Fibroblast of lung (primary cell): ENCODE measurements around the gene PAIP2. TPM values are rescaled to one million over a fixed set of nuclear protein-coding genes. Genes with fewer than 3 reads are reported as not detected.

ENCODE experiments used
- DNase-seq, 2 donors: peaks; one replicate each; pipeline versions ENCODE4 v3.0.0 to v3.0.0-alpha.2; 2010; ENCODE audit warnings: low read depth in 2 of 2
- H2AFZ ChIP-seq: 2 replicates; pipeline ENCODE4 v1.5.1; 2012; ENCODE audit warnings: low read length, control low read depth, inconsistent platforms
- H3K27ac ChIP-seq: 2 replicates; pipeline ENCODE4 v1.5.1; 2011; ENCODE audit warnings: low read length, control low read depth; ENCODE audit not compliant: insufficient read depth
- H3K27me3 ChIP-seq: 2 replicates; pipeline ENCODE4 v1.5.1; 2011; ENCODE audit warnings: mild to moderate bottlenecking, low read length; ENCODE audit not compliant: control insufficient read depth, insufficient read depth
- H3K36me3 ChIP-seq: 2 replicates; pipeline ENCODE4 v1.5.1; 2011; ENCODE audit warnings: low read length; ENCODE audit not compliant: control insufficient read depth, insufficient read depth
- H3K4me1 ChIP-seq: 2 replicates; pipeline ENCODE4 v1.5.1; 2011; ENCODE audit warnings: low read length; ENCODE audit not compliant: control insufficient read depth, insufficient read depth; ENCODE audit errors: extremely low read depth
- H3K4me2 ChIP-seq: 2 replicates; pipeline ENCODE4 v1.5.1; 2011; ENCODE audit warnings: low read length, control low read depth; ENCODE audit not compliant: insufficient read depth; ENCODE audit errors: extremely low read depth
- H3K4me3 ChIP-seq, 4 experiments: fragments of 200-600 bp in 1 of 4; sonication (generic) in 1 of 4; replicated peaks in 1 of 4; 2 replicates each; pipeline ENCODE4 v1.5.1; 2011 to 2016; ENCODE audit warnings: low read length in 4 of 4, low read depth in 3 of 4, mild to moderate bottlenecking in 3 of 4, control low read depth in 2 of 4, inconsistent platforms in 1 of 4, mixed read lengths in 1 of 4; ENCODE audit not compliant: insufficient read depth in 1 of 4; ENCODE audit errors: control extremely low read depth in 1 of 4
- H3K79me2 ChIP-seq: 2 replicates; pipeline ENCODE4 v1.5.1; 2012; ENCODE audit warnings: mild to moderate bottlenecking, low read length, inconsistent platforms; ENCODE audit not compliant: control insufficient read depth, insufficient read depth
- H3K9ac ChIP-seq: 2 replicates; pipeline ENCODE4 v1.5.1; 2011; ENCODE audit warnings: mild to moderate bottlenecking, low read length, control low read depth; ENCODE audit not compliant: insufficient read depth
- H3K9me3 ChIP-seq: 2 replicates; pipeline ENCODE4 v1.5.1; 2012; ENCODE audit warnings: low read depth, low read length; ENCODE audit not compliant: control insufficient read depth, insufficient read depth
- H4K20me1 ChIP-seq: 2 replicates; pipeline ENCODE4 v1.5.1; 2011; ENCODE audit warnings: low read length; ENCODE audit not compliant: control insufficient read depth, insufficient read depth; ENCODE audit errors: extremely low read depth
- CTCF ChIP-seq, 2 donors: IDR thresholded peaks in 1 of 2; conservative IDR thresholded peaks in 1 of 2; 1 replicate in 1 of 2; 2 replicates in 1 of 2; pipeline ENCODE4 v1.5.1; 2011 to 2012; ENCODE audit warnings: low read length in 2 of 2, control low read depth in 1 of 2, inconsistent platforms in 1 of 2, low read depth in 1 of 2, mild to moderate bottlenecking in 1 of 2
- EZH2 ChIP-seq: IDR thresholded peaks from 2 replicates; pipeline ENCODE4 v1.5.1; 2012; ENCODE audit warnings: low read length, control low read depth, mild to moderate bottlenecking; ENCODE audit errors: missing control alignments
- polyA plus RNA-seq, 2 donors: library from polyadenylated mRNA; depleted of rRNA in 1 of 2; stranded (reverse) in 1 of 2; unstranded in 1 of 2; fragments of >200 nt; gene quantifications; 2 replicates each; pipeline ENCODE4 v1.2.1, GENCODE V29; 2011 to 2012; ENCODE audit warnings: missing spikeins in 1 of 2
- total RNA-seq: library from RNA; depleted of rRNA; stranded (reverse); fragments of >200 nt; gene quantifications from 2 replicates; pipeline ENCODE4 v1.2.1, GENCODE V29; 2014

Gene PAIP2
- total and polyA plus RNA-seq, 2 donors (not counting 1 experiment from before 2014, with no cell fraction given), result 59.0 to 105 TPM

- Histone ChIP-seq H3K79me2 (no peaks in the 10 kb centered on the region), H3K36me3 (peaks cover under 1% of the 10 kb centered on the region), H3K27ac (no peak overlapping the region), H2AFZ (no peak overlapping the region), H3K27me3 (no peaks in the 10 kb centered on the region), H4K20me1 (no peaks in the 10 kb centered on the region), H3K9ac (no peak overlapping the region), H3K4me2 (no peak overlapping the region), H3K4me1 (no peaks in the 10 kb centered on the region), H3K9me3 (no peaks in the 10 kb centered on the region), H3K4me3 (no peak overlapping the region)
- peak in 1 of 2 donors; percentile 76 for DNase-seq
- TF ChIP-seq EZH2 (no peak), CTCF (conservative IDR thresholded peaks at IDR 0.05 in 1 of 2, IDR thresholded peaks at IDR 0.05 in 1 of 2; ENCODE audit: low read depth in 1 of 2, low read length in 2 of 2) (no peak)
Measured at GRCh38 chr5:139371482-139372435, 30.1 kb downstream of the PAIP2 start.

DNA sequence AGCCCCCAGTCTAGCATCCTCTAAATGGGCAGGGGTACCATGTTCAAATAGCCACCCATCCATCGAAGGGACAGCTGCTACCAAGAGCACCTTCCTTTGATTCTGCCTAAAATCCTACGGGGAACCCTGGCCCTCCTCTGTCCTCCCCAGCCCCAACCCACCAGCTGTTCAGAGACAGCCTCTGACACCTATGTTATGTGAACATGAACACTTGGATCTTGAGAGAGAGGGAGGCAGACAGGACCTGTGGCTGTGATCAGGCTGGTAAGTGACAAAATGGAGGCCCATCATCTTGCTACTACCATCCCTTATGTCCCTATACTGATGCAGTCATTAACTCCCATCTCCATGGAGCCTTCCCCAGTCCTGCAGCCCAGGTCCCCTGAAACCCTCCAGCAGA is 33.3 kb downstream of the PAIP2 start:
- no peak for DNase-seq
- no peak overlapping the region for H2AFZ ChIP-seq
- no peaks in the 10 kb centered on the region for H3K9me3 ChIP-seq
- no peaks in the 10 kb centered on the region for H3K4me1 ChIP-seq
- H3K27ac ChIP-seq, result no peak overlapping the region
- H3K27me3 ChIP-seq, result no peaks in the 10 kb centered on the region
- H3K9ac ChIP-seq, result no peak overlapping the region
- TF ChIP-seq CTCF (conservative IDR thresholded peaks at IDR 0.05 in 1 of 2, IDR thresholded peaks at IDR 0.05 in 1 of 2; ENCODE audit: low read depth in 1 of 2, low read length in 2 of 2) (no peak), EZH2 (no peak)
- no peaks in the 10 kb centered on the region for H4K20me1 ChIP-seq
- no peaks in the 10 kb centered on the region for H3K36me3 ChIP-seq
- H3K79me2 ChIP-seq, result no peaks in the 10 kb centered on the region
- H3K4me3 ChIP-seq, result no peak overlapping the region
- no peak overlapping the region for H3K4me2 ChIP-seq

DNA sequence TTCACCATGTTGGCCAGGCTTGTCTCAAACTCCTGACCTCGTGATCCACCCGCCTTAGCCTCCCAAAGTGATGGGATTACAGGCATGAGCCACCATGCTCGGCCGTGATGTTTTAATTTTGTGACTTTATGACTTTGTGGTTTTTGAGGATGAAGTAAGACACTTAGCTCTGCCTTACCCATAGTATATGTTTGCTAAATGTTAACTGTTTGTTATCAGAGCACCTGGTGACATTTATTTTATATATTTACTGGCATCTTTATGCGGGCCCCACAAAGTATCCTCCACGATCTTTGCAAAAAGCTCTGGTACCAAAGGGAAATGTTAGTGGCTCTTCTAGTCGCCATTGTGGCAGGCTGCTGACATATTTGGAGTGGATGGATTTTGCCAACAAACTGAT is 34.7 kb downstream of the PAIP2 start:
- no peaks in the 10 kb centered on the region for H4K20me1 ChIP-seq
- no peaks in the 10 kb centered on the region for H3K27me3 ChIP-seq
- H2AFZ ChIP-seq, result no peak overlapping the region
- H3K4me2 ChIP-seq, result no peak overlapping the region
- no peak overlapping the region for H3K4me3 ChIP-seq
- H3K27ac ChIP-seq, result no peak overlapping the region
- no peak overlapping the region for H3K9ac ChIP-seq
- H3K4me1 ChIP-seq, result no peaks in the 10 kb centered on the region
- H3K36me3 ChIP-seq, result no peaks in the 10 kb centered on the region
- H3K79me2 ChIP-seq, result no peaks in the 10 kb centered on the region
- no peak for TF ChIP-seq CTCF (conservative IDR thresholded peaks at IDR 0.05 in 1 of 2, IDR thresholded peaks at IDR 0.05 in 1 of 2; ENCODE audit: low read depth in 1 of 2, low read length in 2 of 2)
- no peak for TF ChIP-seq EZH2
- no peak for DNase-seq
- no peaks in the 10 kb centered on the region for H3K9me3 ChIP-seq
